Pancreas (tissue), 10 donors: ENCODE results near the gene THAP3. TPM values are rescaled to one million over a fixed set of nuclear protein-coding genes. Genes with fewer than 3 reads are reported as not detected.

Experiments used
- ATAC-seq, 4 donors: fragments of 200-7000 bp; cut with Tn5 transposase; one replicate each; pipeline versions ENCODE4 v1.8.0 to v1.9.1; 2020; ENCODE audit warnings: mild to moderate bottlenecking in 4 of 4, moderate library complexity in 4 of 4
- DNase-seq, 6 donors: peaks; one replicate each; pipeline ENCODE4 v3.0.0-alpha.2; 2020
- FAIRE-seq: peaks from 2 replicates; lab custom pipeline; 2012; peaks lifted over from hg19 to GRCh38; lab: Jason Lieb, UNC
- H3K27ac ChIP-seq, 4 donors: fragments of 200-600 bp; sonication (generic); 1 replicate in 3 of 4; 2 replicates in 1 of 4; pipeline versions ENCODE4 v1.5.0 to v1.8.0; 2020
- H3K27me3 ChIP-seq, 4 donors: fragments of 200-600 bp; one replicate each; pipeline ENCODE4 v1.8.0; 2021
- H3K36me3 ChIP-seq, 3 donors: fragments of 200-600 bp; sonication (generic) in 1 of 3; one replicate each; pipeline versions ENCODE4 v1.5.0 to v1.8.0; 2020 to 2021
- H3K4me1 ChIP-seq, 3 donors: fragments of 200-600 bp; one replicate each; pipeline ENCODE4 v1.8.0; 2021
- H3K4me3 ChIP-seq, 4 donors: fragments of 200-600 bp; sonication (generic) in 2 of 4; one replicate each; pipeline versions ENCODE4 v1.5.0 to v1.8.0; 2020 to 2021
- H3K9me3 ChIP-seq, 4 donors: fragments of 200-600 bp; one replicate each; pipeline ENCODE4 v1.8.0; 2021
- WGBS, 2 donors: extraction: QIAGEN DNeasy Blood & Tissue Kit; methylation state at CpG; one replicate each; pipeline ENCODE4 v1.1.7; 2013; 5-methylcytosine and 5-hydroxymethylcytosine counted together
- intact Hi-C, 3 donors: fragments of 100-400 bp; cut with DNase I; formaldehyde crosslinking; loops; one replicate each; pipeline versions ENCODE4 v1.11.1 to v1.14.2; 2022
- polyA plus RNA-seq, 2 donors: library from polyadenylated mRNA; stranded (reverse); fragments of 200-250 nt; gene quantifications; one replicate each; pipeline ENCODE4 v1.2.3, GENCODE V29; 2013
- total RNA-seq, 6 donors: library from RNA; stranded (reverse); fragmentation: NEBNext Ultra II Directional in 4 of 6; extraction: Animal tissue kit (Norgen Biotek cat#: 25700) in 4 of 6; gene quantifications; one replicate each; pipeline versions ENCODE4 v1.2.1 to v1.2.4, GENCODE V29; 2021 to 2023
- TF ChIP-seq, protein P1 (sequence below), 4 donors: fragments of 200-600 bp; sonication (generic) in 3 of 4; IDR thresholded peaks; one replicate each; pipeline versions ENCODE4 v1.5.0 to v1.8.0; 2021; ENCODE audit warnings: antibody characterized with exemption in 4 of 4
- donor health status: healthy with polysubstance abuse.
- donor health status: DM: no; HTN: no; CAD: no; lungs with moderate emphysema.
- donor health status: DM: no; HTN: no; CAD: no.
- donor health status: control.
- donor health status: control.
- donor health status: Bipolar disorder and iron deficiency.
- donor health status: DM: yes; HTN: yes; CAD: no.
- donor health status: DM: no; HTN: no; CAD: no.
- donor health status: DM: no; HTN: no; CAD: no.
- donor health status: DM: yes; HTN: yes; CAD: no.

THAP3 gene
- total and polyA plus RNA-seq, 8 donors = 6.9 to 28.0 (median 9.2) TPM

DNA sequence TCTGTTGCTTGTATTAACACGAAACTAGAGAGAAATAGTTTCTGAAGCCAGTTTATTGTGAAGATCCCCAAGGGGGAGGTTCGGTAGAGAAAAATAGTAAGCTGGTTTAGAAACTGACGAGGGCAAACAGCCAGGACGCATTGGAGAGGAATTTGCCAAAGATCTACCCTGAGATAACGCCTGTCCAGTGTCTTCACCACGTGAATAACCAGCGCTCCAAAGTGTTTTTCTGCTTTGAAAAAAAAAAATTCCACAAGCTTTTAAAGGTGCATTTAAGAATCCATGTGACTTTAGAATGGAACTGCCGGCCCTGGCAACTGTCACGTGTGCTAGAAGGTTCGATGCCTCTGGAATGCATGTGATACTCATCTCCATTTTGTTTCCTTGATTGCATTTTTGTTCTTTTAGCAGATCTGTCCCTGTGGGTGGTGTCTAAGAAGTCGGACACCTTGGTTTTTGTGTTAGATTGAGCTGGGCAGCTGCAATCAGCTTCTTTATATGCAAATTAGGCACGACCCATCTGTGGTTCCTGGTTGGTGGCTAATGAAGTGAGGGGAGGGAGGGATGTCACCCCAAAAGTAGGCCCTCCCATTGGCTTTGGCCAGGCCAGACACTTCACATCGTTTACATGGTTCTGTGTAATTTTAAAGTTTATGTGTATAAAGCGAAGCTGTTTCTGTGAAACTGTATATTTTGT, 1.3 kb upstream of the THAP3 start:
- Histone ChIP-seq H3K4me3 (no peak overlapping the region), H3K36me3 (peaks cover 0 to 16% (median 4%) of the 10 kb centered on the region in 3 donors), H3K27ac (no peak overlapping the region), H3K4me1 (peaks cover 0 to 7% (median 6%) of the 10 kb centered on the region in 3 donors), H3K27me3 (no peaks in the 10 kb centered on the region), H3K9me3 (no peaks in the 10 kb centered on the region)
- no peak for FAIRE-seq
- no peak for ATAC-seq
- intact Hi-C loops = no loop called here
- TF ChIP-seq, protein P1, sequence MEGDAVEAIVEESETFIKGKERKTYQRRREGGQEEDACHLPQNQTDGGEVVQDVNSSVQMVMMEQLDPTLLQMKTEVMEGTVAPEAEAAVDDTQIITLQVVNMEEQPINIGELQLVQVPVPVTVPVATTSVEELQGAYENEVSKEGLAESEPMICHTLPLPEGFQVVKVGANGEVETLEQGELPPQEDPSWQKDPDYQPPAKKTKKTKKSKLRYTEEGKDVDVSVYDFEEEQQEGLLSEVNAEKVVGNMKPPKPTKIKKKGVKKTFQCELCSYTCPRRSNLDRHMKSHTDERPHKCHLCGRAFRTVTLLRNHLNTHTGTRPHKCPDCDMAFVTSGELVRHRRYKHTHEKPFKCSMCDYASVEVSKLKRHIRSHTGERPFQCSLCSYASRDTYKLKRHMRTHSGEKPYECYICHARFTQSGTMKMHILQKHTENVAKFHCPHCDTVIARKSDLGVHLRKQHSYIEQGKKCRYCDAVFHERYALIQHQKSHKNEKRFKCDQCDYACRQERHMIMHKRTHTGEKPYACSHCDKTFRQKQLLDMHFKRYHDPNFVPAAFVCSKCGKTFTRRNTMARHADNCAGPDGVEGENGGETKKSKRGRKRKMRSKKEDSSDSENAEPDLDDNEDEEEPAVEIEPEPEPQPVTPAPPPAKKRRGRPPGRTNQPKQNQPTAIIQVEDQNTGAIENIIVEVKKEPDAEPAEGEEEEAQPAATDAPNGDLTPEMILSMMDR (IDR thresholded peaks at IDR 0.05) = no peak
- no peak for DNase-seq
- 80 to 86% methylated on average over 14 of the region's 14 CpGs for WGBS, 2 donors

DNA sequence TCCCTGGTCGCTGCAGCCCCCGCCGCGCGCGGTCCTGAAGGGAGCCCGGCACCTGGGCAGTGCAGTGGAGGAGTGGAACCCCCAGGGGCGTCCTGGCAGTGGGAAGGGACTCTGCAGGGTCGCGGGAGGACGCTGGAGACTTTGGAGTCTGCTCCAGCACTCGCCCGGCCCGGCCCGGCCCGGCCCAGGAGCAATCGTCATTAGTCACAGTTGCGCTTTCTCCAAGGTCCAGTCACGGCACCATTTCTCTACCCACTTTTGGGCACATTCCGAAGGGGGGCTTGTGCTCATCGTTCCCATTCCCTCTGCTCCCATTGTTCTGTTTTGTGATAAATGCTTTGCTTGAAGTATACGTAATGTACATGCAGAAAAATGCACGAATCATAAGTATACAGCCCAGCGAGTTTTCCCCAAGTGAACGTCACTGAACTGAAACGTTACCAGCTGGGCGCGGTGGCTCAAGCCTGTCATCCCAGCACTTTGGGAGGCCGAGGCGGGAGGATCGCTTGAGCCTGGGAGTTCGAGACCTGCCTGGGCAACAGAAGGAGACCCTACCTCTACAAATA, 999 bp downstream of the THAP3 start:
- DNase-seq (peak in 1 of 6 donors; percentile 80), FAIRE-seq (no peak), ATAC-seq (peak; percentile 23 to 41 (median 34))
- H3K27me3 ChIP-seq = no peaks in the 10 kb centered on the region
- peak overlapping the region; percentile 80 to 86 (median 84) for H3K4me3 ChIP-seq
- H3K27ac ChIP-seq = peak overlapping the region; percentile 64 to 84 (median 80)
- peaks cover 0 to 19% (median 4%) of the 10 kb centered on the region in 3 donors for H3K36me3 ChIP-seq
- intact Hi-C loops = no loop called here
- 1 to 2% methylated on average over 30 to 32 of the region's 32 CpGs for WGBS, 2 donors
- TF ChIP-seq, protein P1 (IDR thresholded peaks at IDR 0.05) = peak in 1 of 4 donors; percentile 6
- H3K9me3 ChIP-seq = no peaks in the 10 kb centered on the region
- H3K4me1 ChIP-seq = peaks cover 0 to 7% (median 6%) of the 10 kb centered on the region in 3 donors

DNA sequence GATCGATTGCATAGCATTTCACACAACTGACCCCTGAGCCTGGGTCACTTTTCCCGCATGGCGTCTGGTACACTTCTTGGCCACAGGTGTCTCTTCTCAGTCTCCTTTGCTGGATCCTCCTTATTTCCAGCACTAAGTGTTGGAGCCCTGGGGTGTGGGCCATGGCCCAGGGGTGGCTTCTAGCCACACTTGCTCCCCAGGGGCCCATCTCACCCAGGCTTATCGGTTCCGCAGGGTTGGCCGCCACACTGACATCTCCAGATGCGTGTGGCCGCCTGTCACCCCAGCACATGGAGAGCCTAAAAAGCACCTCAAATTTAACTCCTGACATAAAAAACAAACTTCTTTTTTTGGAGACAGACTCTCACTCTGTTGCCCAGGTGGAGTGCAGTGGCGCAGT, 2.4 kb downstream of the THAP3 start:
- ATAC-seq = no peak

DNA sequence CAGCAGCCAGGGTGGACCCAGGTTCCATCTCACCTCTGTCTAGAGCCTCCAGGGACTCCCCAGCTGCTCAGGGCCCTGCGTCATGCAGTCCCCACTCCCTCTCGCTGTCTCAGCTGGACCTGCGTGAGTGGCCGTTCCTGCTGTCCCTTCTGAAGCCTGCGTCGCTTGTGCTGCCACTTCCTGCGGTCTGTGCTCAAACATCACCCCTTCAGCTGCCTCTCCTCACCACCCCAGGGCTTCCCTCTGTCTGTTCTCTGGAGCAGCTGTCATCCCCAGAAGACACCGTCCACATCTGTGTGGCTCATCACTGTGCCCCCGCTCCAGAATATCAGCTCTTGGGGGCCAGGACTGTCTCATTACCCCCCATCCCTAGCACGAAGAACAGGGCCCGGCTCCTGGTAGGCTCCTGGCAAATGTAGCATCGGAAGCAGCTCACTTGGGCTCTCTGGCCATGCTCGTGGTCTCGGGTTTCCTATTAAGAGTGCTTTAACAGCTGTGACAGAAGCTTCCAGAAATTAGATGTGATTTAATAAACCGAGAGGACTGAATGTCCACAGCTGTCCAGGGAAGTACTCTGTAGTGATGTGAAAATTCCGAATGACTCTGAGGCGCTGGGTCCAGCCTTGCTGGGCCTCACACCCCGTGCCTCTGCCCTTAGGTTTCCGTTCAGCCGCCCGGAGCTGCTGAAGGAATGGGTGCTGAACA, 3.3 kb downstream of the THAP3 start:
- intact Hi-C loops = no loop called here
- H3K9me3 ChIP-seq = no peaks in the 10 kb centered on the region
- no peak overlapping the region for H3K4me3 ChIP-seq
- no peak for FAIRE-seq
- peaks cover 0 to 7% (median 6%) of the 10 kb centered on the region in 3 donors for H3K4me1 ChIP-seq
- H3K27ac ChIP-seq = no peak overlapping the region
- TF ChIP-seq, protein P1 (IDR thresholded peaks at IDR 0.05) = no peak
- ATAC-seq = no peak
- H3K36me3 ChIP-seq = peaks cover 0 to 14% (median 8%) of the 10 kb centered on the region in 3 donors
- 93 to 94% methylated on average over 21 of the region's 21 CpGs for WGBS, 2 donors
- H3K27me3 ChIP-seq = no peaks in the 10 kb centered on the region
- DNase-seq = no peak

More for the DNA sequence above, 2.4 kb downstream of the THAP3 start:
- DNase-seq (no peak), FAIRE-seq (no peak)
- H3K9me3 ChIP-seq = no peaks in the 10 kb centered on the region
- 94 to 95% methylated on average over 9 of the region's 9 CpGs for WGBS, 2 donors
- H3K27ac ChIP-seq = no peak overlapping the region
- H3K27me3 ChIP-seq = no peaks in the 10 kb centered on the region
- peaks cover 0 to 7% (median 6%) of the 10 kb centered on the region in 3 donors for H3K4me1 ChIP-seq
- intact Hi-C loops = no loop called here
- TF ChIP-seq, protein P1 (IDR thresholded peaks at IDR 0.05) = no peak
- peaks cover 0 to 11% (median 0%) of the 10 kb centered on the region in 3 donors for H3K36me3 ChIP-seq
- no peak overlapping the region for H3K4me3 ChIP-seq
